Activated CD8-positive, alpha-beta memory T cell treated with anti-CD3 and anti-CD28 coated beads for 1 hour (primary cell): Measurements from ENCODE around the gene SNRNP25.

Experiments
- DNase-seq, 2 donors: peaks; one replicate each; pipeline ENCODE4 v3.0.0-alpha.2; 2020; ENCODE audit warnings: low read depth in 1 of 2; ENCODE audit errors: extremely low read depth in 1 of 2

Gene SNRNP25

DNA sequence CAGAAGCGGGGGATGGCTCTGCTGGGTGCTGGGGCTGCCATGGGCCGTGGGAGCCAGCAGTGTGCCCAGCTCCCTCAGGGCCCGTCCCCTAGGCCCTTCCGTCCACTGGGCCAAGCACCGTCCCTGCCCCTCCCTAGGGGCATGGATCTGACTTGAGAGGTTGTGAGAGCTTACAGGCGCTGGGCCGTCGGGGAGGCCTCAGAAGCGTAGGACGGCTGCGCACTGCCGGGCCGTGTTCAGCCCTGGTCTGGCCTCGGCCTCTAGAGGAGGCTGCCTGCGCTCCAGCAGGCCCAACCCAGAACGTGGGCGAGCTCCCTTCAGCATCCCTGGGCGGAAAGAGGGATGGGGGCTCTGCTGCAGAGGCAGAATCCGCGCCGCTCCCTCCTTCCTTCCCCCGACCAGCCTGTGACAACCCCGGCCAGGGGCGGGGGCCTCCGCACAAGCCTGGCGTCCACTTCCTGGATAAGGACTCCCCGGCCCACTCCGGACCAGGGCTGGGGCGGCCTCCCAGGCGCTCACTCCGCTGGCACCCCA, 23.7 kb downstream of the SNRNP25 start:
- no peak for DNase-seq

DNA sequence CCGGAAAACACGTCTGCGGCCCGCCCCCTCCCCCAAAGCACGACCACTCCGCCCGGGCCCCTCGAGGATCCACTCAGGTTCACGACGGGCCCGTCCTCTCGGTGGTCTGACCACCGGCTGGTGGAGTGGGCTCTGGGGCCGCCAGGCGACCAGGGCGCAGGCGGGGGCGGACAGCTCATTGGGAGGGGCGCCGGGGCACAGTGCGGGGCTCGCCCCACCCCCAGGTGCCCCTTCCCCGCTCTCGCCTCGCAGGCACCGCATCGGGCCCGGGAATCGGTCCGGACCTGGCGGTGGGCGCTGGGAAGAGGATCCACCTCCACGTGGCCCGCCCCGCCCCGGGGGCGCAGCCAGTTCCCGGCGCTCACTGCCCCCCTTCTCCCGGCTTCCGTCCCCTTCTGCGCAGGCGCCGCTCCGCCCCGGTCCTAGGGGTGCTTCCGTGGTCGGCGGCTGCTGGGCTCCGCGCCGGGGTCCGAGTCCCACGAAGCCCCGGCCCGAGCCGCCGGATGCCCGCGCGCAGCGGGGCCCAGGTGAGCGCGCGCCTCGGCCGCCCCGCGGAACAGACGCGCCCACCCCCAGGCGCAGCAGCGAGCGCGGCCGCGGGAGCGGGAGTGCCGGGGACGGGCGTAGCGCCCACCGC, 24.3 kb downstream of the SNRNP25 start, which contains the start of gene MPG:
MPG (plus strand) TSS at position 419 of the 637 bp plus-strand sequence; CDS start at position 504, 85 bp downstream.
- DNase-seq = peak; percentile 32 to 72

DNA sequence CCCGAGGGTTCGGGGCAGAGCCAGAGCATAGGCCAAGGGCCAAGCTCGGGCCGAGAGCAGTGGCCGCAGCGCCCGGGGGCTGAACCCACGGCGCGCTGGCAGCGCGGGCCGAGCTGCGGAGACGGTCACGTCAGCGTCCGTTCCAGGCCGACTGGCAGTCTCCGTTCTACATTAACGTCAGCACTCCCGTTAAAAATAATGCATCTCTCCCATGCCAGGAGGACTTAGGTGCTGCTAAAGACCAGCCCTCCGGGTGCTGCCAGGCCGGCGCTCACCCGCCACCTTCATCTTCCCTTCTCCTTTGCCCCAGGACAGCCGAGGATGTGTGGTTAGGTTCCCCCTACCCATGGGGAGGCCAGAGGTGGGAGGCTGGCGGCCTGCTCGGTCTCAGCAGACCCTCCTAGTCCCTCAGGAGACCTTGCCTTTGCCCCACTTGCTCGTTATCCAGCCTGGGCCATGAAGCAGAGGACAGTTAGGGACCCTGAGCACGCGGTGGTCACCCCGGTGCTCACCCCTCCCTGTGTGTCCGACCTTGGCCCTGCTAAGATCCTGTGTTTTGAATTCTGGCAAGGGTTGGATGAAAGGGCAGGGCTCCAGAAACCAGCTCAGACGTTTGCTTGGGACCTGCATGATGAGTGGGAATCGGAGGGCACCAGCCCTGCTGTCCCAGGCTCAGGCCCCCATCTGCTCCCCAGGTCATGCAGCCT, 25.0 kb downstream of the SNRNP25 start:
- DNase-seq = no peak

DNA sequence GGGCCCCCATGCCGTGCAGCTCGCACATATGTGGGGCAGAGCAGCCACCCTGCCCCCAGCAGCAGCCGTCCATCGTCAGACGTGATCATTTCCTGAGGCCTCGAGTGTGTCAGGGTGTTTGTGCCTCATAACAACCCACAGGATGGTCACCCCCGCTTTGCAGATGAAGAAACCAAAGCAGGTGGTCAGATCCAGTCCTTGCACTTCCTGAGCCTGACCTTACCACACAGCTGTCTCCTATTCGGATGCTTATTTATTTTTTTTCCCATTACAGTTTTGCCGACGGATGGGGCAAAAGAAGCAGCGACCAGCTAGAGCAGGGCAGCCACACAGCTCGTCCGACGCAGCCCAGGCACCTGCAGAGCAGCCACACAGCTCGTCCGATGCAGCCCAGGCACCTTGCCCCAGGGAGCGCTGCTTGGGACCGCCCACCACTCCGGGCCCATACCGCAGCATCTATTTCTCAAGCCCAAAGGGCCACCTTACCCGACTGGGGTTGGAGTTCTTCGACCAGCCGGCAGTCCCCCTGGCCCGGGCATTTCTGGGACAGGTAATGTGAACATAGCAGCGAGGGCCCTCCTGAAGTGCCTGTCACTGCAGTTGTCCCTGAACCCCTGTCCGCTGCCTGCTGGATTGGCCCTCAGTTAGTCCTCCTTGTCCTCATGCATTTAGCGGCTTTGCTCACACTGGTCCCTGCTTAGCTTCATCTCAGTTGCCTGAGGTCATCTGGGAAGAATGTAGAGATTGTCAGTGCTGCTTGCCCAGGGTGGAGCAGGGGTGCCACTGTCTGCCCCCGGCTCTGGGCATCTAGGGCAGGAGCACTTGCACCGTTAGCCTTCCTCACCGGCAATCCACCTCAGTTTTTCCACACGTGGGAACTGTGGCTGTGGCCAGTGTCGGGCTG, 25.8 kb downstream of the SNRNP25 start:
- DNase-seq = no peak

DNA sequence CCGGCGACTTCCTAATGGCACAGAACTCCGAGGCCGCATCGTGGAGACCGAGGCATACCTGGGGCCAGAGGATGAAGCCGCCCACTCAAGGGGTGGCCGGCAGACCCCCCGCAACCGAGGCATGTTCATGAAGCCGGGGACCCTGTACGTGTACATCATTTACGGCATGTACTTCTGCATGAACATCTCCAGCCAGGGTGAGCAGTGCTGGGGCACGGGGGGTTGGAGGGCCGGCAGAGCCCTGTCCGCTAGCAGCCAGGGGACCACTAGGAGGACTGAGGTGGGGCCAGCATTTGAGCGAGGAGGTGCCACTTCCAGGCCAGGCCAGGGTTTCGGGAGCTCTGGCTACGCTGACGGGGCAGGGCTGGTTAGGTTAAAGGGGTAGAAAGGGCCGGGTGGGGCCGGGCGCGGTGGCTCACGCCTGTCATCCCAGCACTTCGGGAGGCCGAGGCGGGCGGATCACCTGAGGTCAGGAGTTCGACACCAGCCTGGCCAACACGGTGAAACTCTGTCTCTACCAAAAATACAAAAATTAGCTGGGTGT, 29.5 kb downstream of the SNRNP25 start:
- DNase-seq = no peak

DNA sequence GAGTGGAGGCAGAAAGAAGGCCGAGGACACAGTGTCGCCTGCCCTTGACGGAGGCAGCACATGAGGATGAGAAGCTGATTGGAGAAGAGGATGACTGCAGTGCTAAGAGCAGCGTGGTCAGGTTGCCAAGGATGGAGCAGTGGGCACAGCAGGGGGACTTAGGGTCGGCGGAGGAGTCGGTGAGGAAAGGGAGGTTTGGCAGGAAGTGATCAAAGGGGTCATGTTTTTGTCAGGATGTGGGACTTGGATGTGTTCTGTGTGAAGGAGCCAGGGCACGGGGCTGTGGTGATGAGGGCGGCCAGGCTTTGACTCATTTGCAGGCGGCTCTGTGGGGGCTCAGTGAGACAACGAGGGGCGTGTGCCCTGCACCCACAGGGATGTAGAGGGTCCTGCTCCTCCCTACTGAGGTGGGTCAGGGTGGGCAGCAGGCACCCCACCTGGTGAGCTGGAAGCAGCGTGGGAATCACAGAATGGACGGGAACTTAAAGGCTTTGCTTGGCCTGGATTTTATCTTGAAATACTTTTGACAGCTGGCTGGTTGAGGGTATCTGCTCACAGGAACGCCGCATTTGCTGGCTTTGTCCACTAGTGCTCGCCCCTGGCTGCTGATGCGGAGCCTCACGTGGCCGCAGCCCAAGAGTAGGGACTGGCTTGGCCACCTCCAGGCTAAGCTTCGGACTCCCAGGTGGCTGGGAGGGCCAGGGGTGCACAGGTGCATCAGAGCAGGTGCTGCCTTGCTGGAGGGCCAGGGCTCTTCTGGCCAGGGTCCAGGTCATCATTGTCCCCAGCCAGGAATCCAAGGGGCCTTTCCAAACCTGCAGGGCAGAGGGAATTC, 30.4 kb downstream of the SNRNP25 start:
- no peak for DNase-seq

DNA sequence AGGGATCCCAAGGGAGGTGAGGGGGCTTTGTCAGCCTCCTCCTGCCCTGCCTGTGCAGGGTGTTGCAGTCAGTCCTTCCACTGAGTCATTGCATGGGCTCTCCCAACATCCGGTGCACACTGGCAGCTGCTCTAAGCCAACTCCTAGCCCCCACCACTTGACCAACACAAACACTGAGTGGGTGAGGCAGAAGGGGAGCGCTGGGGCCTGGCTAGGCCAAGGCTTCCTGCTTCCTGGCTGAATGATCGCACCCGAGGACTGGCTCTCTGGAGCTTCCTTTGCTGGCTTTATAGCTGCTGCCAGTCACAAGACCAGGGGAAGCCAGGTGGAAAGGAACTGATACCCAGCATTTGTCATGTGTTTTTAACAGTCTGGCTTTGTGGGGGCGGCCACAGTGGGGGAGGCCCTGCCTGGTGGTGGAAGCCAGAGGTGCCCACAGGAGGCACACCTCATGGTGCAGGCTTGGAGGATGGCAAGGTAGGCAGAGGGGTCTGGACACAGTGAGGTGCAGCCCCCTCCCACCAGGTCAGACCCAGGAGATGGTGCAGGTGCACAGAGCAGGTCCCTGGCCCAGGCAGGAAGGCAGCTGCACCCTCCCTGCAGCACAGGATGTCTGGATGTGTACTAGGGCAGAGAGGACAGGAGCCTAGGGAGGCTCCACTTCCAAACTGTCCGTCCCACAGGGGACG, 31.2 kb downstream of the SNRNP25 start:
- DNase-seq = peak in 1 of 2 donors; percentile 8

DNA sequence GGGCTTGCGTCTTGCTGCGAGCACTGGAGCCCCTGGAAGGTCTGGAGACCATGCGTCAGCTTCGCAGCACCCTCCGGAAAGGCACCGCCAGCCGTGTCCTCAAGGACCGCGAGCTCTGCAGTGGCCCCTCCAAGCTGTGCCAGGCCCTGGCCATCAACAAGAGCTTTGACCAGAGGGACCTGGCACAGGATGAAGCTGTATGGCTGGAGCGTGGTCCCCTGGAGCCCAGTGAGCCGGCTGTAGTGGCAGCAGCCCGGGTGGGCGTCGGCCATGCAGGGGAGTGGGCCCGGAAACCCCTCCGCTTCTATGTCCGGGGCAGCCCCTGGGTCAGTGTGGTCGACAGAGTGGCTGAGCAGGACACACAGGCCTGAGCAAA, 31.8 kb downstream of the SNRNP25 start:
- no peak for DNase-seq

DNA sequence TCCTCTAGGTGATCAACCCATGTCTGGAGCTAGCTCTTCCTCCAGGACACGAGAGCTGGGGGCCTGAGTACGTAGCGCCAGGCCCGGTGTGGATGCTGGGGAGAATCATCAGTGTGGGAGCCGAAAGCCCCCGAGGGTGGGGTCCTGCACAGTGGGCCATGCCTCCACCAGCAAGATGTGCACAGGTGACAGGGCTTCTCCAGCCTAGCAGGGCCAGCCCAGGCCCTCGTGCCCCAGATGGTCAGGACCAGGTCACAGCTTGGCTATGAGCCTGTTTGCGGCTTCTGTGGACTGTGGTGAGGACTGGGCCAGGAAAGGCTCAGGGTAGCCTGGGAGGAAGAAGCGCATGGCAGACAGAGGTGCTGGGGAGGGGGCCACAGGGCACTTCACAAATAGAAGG, 32.2 kb downstream of the SNRNP25 start:
- no peak for DNase-seq

DNA sequence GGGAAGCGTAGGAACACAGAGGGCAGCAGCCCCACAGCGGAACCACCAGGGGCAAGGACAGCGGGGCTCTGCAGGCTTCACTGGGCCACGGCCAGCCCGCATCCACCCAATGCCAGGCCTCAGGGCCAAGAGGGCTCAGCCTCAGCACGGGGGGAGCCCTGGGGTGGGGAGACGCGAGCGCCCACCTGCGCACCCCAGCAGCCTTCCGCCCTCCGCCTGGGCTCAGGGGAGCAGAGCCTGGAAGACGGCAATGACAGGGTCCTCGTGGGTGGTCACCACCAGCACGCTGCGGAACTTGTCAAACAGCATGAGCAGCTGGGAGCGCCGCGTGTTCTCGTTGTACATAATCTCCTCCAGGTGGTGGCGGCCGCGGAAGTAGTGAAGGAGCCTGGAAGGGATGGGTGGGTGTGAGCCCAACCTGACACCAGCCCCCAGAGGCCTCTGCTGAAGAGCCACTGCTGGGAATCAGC, 32.9 kb downstream of the SNRNP25 start:
- DNase-seq = no peak

DNA sequence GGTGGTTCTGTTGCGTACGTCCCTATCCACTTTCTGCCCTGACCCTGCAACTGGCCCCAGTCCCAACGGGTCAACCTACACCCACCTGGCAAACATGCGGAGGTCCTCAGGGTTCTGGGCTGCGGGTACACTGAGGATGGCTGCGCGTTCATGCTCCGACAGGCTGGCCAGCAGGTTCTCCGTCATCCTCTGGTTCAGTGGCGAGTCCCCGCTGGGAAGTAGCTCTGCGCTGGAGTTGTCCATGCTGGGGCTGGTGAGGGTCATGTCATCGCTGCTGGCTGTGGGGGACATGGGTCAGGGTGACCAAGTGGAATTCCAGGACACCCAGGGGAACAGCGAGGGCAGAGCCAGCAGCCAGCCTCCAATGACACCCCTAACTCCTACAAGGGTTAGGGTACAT, 35.0 kb downstream of the SNRNP25 start:
- DNase-seq = no peak

DNA sequence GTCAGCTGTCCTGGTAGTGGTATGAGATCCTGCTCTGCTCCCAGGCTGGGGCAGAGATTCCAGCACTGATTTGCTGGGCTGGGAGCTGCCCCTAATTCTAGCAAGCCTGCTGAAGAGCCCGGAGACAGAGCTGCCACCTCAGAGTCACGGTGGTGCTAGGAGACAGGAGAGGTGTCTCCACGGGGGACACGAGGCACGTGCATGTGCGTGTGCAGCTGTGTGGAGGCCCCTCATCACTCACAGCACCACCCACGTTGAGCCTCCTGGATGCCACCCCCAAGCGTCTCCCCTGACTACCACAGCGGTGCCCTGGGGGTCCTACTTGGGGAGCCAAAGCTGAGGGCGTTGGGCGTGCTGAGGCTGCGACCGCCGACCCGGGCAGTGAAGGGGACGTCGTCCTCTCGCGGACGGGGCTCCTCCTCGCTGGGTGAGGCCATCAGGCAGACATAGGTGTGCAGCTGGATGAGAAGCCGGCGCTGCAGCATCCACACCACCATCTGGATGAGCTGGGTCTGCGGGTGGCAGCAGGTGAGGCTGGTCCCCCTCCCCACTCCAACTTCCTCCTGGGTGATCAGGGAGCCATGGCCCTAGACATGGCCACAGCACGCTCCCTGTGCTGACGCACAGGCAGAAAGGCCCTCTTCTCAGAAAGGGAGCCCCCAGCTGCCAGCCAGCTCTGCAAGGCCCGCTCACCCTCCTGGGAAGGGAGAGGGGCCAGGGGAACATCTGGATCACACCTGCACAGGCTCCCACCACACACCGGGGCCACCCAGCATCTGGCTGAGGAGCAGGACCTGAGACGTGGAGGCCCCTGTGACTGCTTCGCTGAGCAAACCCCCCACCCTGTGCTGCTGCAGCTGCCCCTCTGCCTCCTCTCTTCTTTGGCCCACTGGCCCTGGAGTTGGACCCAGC, 36.0 kb downstream of the SNRNP25 start:
- DNase-seq = no peak

DNA sequence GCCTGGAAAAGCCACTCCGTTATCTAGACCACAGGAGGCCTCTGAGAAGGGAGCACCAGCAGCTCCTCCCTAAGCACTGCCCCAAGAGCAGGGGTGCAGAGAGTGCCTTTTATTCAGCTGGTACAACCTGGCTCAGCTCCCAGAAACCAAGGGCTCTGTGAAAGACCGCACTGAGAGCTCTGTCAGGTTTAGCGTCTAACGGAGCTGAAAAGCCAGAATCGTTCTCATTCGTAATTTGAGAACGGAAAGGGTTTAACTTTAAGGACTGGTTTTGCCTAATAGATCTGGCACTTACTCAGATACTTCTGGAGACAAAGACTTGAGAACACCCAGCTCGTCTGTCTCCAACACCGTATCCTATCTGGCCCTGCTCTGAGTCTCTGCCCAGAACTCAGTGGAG, 37.9 kb downstream of the SNRNP25 start:
- no peak for DNase-seq

DNA sequence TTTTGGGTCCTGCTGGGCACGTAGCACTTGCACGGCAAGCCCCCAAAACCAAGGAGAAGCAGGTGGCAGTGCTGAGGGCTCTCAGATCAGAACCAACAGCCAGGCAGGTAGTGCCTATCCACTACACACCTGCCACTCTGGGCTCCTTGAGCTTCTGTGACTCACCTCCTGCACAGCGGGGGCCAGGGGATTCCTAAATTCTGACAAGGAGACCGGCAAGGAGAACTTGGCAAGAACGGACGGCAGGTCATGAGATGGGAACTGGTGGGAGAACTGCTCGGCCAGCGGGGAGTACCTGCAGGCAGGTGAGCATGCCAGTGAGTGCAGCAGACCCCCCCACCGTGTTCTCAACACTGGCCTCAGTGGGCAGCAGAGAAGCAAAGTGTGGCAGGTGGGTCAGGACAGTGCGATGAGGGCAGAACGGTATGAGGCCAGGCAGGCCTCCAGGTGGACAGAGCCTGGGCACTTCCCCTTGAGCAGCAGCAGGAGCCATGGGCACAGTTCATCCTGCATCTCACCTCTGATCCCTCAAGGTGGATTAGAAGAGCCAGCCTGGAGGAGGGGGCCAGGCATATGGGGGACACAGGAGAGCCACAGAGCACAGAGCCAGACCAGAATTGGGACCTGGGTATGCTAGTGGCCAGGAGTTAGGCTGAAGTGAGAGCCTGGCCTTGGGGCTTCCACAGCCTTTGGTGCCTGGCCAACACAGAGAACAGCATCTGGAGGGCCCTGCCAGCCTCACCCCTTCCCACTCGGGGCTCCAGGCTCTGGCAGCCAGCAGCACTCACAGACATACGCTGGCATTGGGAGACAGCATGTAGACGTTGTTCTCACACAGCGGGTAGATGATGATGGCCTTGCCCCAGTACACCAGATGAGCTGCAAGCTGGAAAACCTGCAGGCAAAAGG, 39.1 kb downstream of the SNRNP25 start:
- DNase-seq = no peak

DNA sequence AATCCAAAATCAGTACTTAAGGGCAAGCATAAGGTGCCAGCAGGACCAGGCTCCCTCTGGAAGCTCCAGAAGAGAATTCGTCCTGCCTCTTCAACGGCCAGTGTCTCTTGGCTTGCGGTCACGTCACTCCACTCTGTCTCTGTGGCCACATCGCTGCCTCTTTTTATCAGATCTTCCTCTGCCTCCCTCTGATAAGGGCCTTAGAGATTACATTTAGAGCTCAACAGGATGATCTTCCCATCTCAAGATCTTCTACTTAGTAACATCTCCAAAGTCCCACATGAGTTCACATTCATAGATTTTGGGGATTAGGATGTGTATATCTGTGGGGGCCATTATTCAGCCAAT, 41.3 kb downstream of the SNRNP25 start:
- DNase-seq = no peak

DNA sequence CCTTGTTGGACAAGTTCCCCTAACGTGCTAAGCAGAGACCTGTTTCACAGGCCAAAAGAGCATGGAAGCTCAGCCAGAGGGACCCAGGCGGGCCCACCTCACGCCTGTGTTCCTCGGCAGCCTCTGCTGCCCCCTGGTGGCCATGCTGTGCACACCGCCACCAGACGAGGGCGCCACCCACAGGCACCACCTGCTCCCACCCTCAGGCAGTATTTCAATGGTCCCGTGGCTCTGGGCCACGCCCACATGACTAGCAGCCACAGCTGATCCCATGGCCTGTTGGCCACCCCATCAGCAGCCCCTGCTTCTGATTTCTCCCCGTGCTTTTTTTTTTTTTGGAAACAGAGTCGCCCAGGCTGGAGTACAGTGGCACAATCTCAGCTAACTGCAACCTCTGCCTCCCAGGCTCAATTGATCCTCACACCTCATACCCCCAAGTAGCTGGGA, 43.3 kb downstream of the SNRNP25 start:
- peak; percentile 66 to 83 for DNase-seq

DNA sequence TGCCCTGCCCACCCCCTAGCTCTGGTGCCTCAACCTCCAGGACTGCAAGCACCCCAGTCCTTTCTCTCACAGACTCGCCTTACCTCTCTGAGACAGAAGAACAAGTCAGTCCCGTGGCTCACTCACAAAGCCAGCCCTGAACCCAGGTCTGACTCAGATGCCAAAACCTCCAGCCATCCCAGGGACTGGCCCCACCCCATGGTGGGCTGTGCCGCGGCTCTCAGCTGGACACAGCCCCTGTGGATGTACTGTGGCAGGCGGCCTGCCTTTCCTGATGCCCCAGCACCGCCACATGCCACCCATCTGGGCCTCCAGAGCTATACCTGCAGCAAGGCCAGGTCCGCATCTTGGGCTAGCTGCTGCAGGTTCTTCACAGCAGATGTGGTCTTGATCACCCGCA, 44.2 kb downstream of the SNRNP25 start:
- no peak for DNase-seq
